A549 (cell line): ENCODE measurements around the gene ECEL1. TPM values are rescaled to one million over a fixed set of nuclear protein-coding genes. Genes with fewer than 3 reads are reported as not detected.

Source experiments
- ATAC-seq, 2 experiments: fragments of 200-7000 bp in 1 of 2; fragments of >200 bp in 1 of 2; cut with Nextera tagmentation in 1 of 2; cut with Tn5 transposase in 1 of 2; 3 replicates each; pipeline versions ENCODE4 v1.8.0 to v1.9.1; 2018 to 2020; ENCODE audit warnings: mild to moderate bottlenecking in 1 of 2, moderate library complexity in 1 of 2
- CTCF ChIA-PET: fragments of 300-600 bp; sonication (Branson Sonifier 250); formaldehyde crosslinking; extraction: SDS; loops from one replicate; lab custom pipeline; 2021; ENCODE audit warnings: antibody characterized with exemption, inconsistent platforms; lab: Yijun Ruan, JAX
- POLR2A ChIA-PET: fragments of 350-600 bp; formaldehyde crosslinking; extraction: SDS; loops from one replicate; lab custom pipeline; 2021; ENCODE audit warnings: antibody characterized with exemption, inconsistent platforms; lab: Yijun Ruan, JAX
- DNase-seq, 2 experiments: peaks; one replicate each; pipeline versions ENCODE4 v3.0.0 to v3.0.0-alpha.2; 2011 to 2016; ENCODE audit warnings: low read depth in 1 of 2, low spot score in 1 of 2
- FAIRE-seq: peaks from 2 replicates; lab custom pipeline; 2011; peaks lifted over from hg19 to GRCh38; lab: Jason Lieb, UNC
- H3K27ac ChIP-seq, 2 experiments: fragments of >200 bp; sonication (Bioruptor Twin); formaldehyde crosslinking; 3 replicates each; pipeline ENCODE4 v1.5.1; 2016 to 2017
- H3K4me1 ChIP-seq: fragments of >200 bp; sonication (Bioruptor Twin); formaldehyde crosslinking; 3 replicates; pipeline ENCODE4 v1.6.1; 2016
- H3K4me2 ChIP-seq: fragments of >200 bp; sonication (Bioruptor Twin); formaldehyde crosslinking; 3 replicates; pipeline ENCODE4 v1.6.1; 2016
- H3K4me3 ChIP-seq: fragments of >200 bp; sonication (Bioruptor Twin); formaldehyde crosslinking; 3 replicates; pipeline ENCODE4 v1.5.1; 2016
- H3K9me3 ChIP-seq: fragments of >200 bp; sonication (Bioruptor Twin); formaldehyde crosslinking; 3 replicates; pipeline ENCODE4 v1.6.1; 2016
- CBX2 ChIP-seq: fragments of 200-600 bp; sonication (generic); IDR thresholded peaks from 2 replicates; pipeline ENCODE4 v1.6.1; 2016; ENCODE audit warnings: low read depth, mild to moderate bottlenecking, borderline replicate concordance
- CBX8 ChIP-seq: fragments of 200-600 bp; sonication (generic); IDR thresholded peaks from 2 replicates; pipeline ENCODE4 v1.6.1; 2016
- CEBPB ChIP-seq, 2 experiments: fragments of >200 bp in 1 of 2; sonication (Bioruptor Twin) in 1 of 2; formaldehyde crosslinking in 1 of 2; IDR thresholded peaks; 2 replicates each; pipeline ENCODE4 v1.6.1; 2012 to 2016
- CHD2 ChIP-seq: fragments of 150-350 bp; IDR thresholded peaks from 2 replicates; pipeline ENCODE4 v1.6.1; 2014; ENCODE audit warnings: low read length; ENCODE audit not compliant: partially characterized antibody
- ESRRA ChIP-seq: fragments of 150-350 bp; IDR thresholded peaks from 2 replicates; pipeline ENCODE4 v1.6.1; 2014; ENCODE audit warnings: mild to moderate bottlenecking, low read length, borderline replicate concordance
- FOSB ChIP-seq: fragments of 250-450 bp; sonication (Bioruptor Pico); IDR thresholded peaks from 2 replicates; pipeline ENCODE4 v1.5.0; 2020; ENCODE audit warnings: mild to moderate bottlenecking, moderate library complexity
- FOSL2 ChIP-seq, 2 experiments: fragments of 450-650 bp in 1 of 2; fragments of >200 bp in 1 of 2; sonication (Bioruptor Twin) in 1 of 2; formaldehyde crosslinking; IDR thresholded peaks; 2 replicates each; pipeline versions ENCODE4 v1.5.0 to v1.6.1; 2016 to 2020; ENCODE audit warnings: mild to moderate bottlenecking in 1 of 2, moderate library complexity in 1 of 2
- FOXS1 ChIP-seq: fragments of 250-450 bp; sonication (Bioruptor Pico); IDR thresholded peaks from 2 replicates; pipeline ENCODE4 v1.5.0; 2020; ENCODE audit warnings: mild to moderate bottlenecking, moderate library complexity
- HEYL ChIP-seq: fragments of 250-450 bp; sonication (Bioruptor Pico); IDR thresholded peaks from 2 replicates; pipeline ENCODE4 v1.8.0; 2021; ENCODE audit warnings: mild to moderate bottlenecking, moderate library complexity
- HOXA7 ChIP-seq: fragments of 250-450 bp; sonication (Bioruptor Pico); IDR thresholded peaks from 2 replicates; pipeline ENCODE4 v1.5.0; 2020; ENCODE audit warnings: mild to moderate bottlenecking, moderate library complexity
- HOXB13 ChIP-seq: fragments of 250-450 bp; sonication (Bioruptor Pico); IDR thresholded peaks from 2 replicates; pipeline ENCODE4 v1.5.0; 2020; ENCODE audit warnings: low read depth, mild to moderate bottlenecking, moderate library complexity
- HOXB5 ChIP-seq: fragments of 250-450 bp; sonication (Bioruptor Pico); IDR thresholded peaks from 2 replicates; pipeline ENCODE4 v1.5.0; 2020; ENCODE audit warnings: mild to moderate bottlenecking, moderate library complexity
- KDM1A ChIP-seq: fragments of 200-600 bp; sonication (generic); IDR thresholded peaks from 2 replicates; pipeline ENCODE4 v1.6.1; 2016; ENCODE audit warnings: low read depth, mild to moderate bottlenecking
- KDM5A ChIP-seq: fragments of 200-600 bp; sonication (generic); IDR thresholded peaks from 2 replicates; pipeline ENCODE4 v1.6.1; 2016; ENCODE audit warnings: antibody characterized with exemption, mild to moderate bottlenecking
- MAZ ChIP-seq: fragments of 150-350 bp; IDR thresholded peaks from 2 replicates; pipeline ENCODE4 v1.6.1; 2014; ENCODE audit warnings: antibody characterized with exemption, low read depth, low read length, borderline replicate concordance
- POLR2AphosphoS2 ChIP-seq: conservative IDR thresholded peaks from 2 replicates; pipeline ENCODE4 v1.6.1; 2012; ENCODE audit warnings: low read length, improper control_type of control experiment, inconsistent platforms
- RFX5 ChIP-seq: fragments of 450-650 bp; IDR thresholded peaks from 2 replicates; pipeline ENCODE4 v1.7.1; 2014; ENCODE audit warnings: antibody characterized with exemption, mild to moderate bottlenecking, moderate library complexity
- TP53 ChIP-seq: fragments of 250-450 bp; sonication (Bioruptor Pico); IDR thresholded peaks from 2 replicates; pipeline ENCODE4 v1.5.0; 2021; ENCODE audit warnings: mild to moderate bottlenecking, moderate library complexity
- ZFP36 ChIP-seq: fragments of 450-650 bp; IDR thresholded peaks from 2 replicates; pipeline ENCODE4 v1.6.1; 2014; ENCODE audit warnings: borderline replicate concordance; ENCODE audit not compliant: partially characterized antibody
- WGBS: methylation state at CpG from one replicate; pipeline ENCODE4 v1.1.6; 2017; ENCODE audit errors: missing lambda C conversion rate; 5-methylcytosine and 5-hydroxymethylcytosine counted together
- polyA plus RNA-seq, 4 experiments: library from polyadenylated mRNA; depleted of rRNA in 3 of 4; stranded (reverse); fragments of >200 nt; fragmentation: RNase III in 1 of 4; extraction: RNeasy Plus Mini Kit Qiagen cat#74134 plus additional on column Dnase treatment in 1 of 4; gene quantifications; 2 replicates in 3 of 4; 3 replicates in 1 of 4; pipeline ENCODE4 v1.2.3, GENCODE V29; 2011 to 2017
- TF ChIP-seq, protein P1 (sequence below): fragments of 450-650 bp; IDR thresholded peaks from 2 replicates; pipeline ENCODE4 v1.6.1; 2014; ENCODE audit warnings: antibody characterized with exemption
- TF ChIP-seq, protein P2 (sequence below): fragments of >200 bp; sonication (Bioruptor Twin); formaldehyde crosslinking; IDR thresholded peaks from 3 replicates; pipeline ENCODE4 v1.5.1; 2016
- TF ChIP-seq, protein P3 (sequence below): fragments of 250-450 bp; sonication (Bioruptor Pico); IDR thresholded peaks from 2 replicates; pipeline ENCODE4 v1.5.0; 2020; ENCODE audit warnings: low read depth, mild to moderate bottlenecking, moderate library complexity
- TF ChIP-seq, protein P4 (sequence below): fragments of 150-350 bp; IDR thresholded peaks from 2 replicates; pipeline ENCODE4 v1.6.1; 2014; ENCODE audit warnings: low read depth, mild to moderate bottlenecking, low read length
- TF ChIP-seq, protein P5 (sequence below): fragments of >200 bp; sonication (Bioruptor Twin); formaldehyde crosslinking; IDR thresholded peaks from 3 replicates; pipeline ENCODE4 v1.6.1; 2016
- TF ChIP-seq, protein P6 (sequence below): IDR thresholded peaks from 2 replicates; pipeline ENCODE4 v1.6.1; 2012

The ECEL1 gene
- polyA plus RNA-seq, 2 of the 4 experiments (the other 2 are of a cell fraction), result 0.12 to 0.18 TPM

DNA sequence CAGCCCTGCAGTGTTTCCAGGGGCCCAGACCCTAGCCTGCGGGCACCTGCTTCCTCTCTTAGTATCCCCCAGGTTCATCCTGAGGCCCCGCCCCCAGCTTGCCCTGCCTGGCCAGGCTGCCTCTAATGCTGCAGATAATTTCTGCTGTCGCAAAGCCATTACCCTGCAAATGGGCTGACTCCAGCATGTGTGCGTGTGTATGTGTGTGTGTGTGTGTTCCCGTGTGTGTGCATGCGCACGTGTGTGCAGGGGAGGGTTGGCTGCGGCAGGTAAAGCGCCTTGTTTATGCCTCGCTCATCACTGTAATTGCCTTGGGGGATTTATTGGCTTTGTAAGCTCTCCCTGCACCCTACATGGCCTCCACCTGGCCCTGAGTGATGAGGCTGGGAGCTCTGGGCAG is 25.0 kb upstream of the ECEL1 start:
- Histone ChIP-seq H3K4me3 (no peak overlapping the region), H3K27ac (no peak overlapping the region), H3K4me1 (peaks cover 9% of the 10 kb centered on the region; the same call in 2 of the 3 replicates), H3K4me2 (no peak overlapping the region), H3K9me3 (no peaks in the 10 kb centered on the region)
- no peak for FAIRE-seq
- no peak for DNase-seq
- ChIA-PET CTCF (interaction anchor here (1.0 to 7.9 kb wide), 3 partner anchors 10 to 99 kb away, joined by 3 to 77 read pairs (median 4); partner anchors contain the start of gene PRSS56), POLR2A (interaction anchor here (0.5 kb wide), 1 partner anchor 87 kb away, joined by 3 read pairs; no protein-coding TSS in a partner anchor)
- no peak for ATAC-seq
- no peak for TF ChIP-seq TP53 (CRISPR knock-in tag)
- no peak for TF ChIP-seq CBX2
- TF ChIP-seq KDM1A, result no peak
- no peak for TF ChIP-seq HOXA7 (CRISPR knock-in tag)
- TF ChIP-seq, protein P1, sequence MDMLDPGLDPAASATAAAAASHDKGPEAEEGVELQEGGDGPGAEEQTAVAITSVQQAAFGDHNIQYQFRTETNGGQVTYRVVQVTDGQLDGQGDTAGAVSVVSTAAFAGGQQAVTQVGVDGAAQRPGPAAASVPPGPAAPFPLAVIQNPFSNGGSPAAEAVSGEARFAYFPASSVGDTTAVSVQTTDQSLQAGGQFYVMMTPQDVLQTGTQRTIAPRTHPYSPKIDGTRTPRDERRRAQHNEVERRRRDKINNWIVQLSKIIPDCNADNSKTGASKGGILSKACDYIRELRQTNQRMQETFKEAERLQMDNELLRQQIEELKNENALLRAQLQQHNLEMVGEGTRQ, result no peak
- TF ChIP-seq ZFP36, result no peak
- TF ChIP-seq, protein P2, sequence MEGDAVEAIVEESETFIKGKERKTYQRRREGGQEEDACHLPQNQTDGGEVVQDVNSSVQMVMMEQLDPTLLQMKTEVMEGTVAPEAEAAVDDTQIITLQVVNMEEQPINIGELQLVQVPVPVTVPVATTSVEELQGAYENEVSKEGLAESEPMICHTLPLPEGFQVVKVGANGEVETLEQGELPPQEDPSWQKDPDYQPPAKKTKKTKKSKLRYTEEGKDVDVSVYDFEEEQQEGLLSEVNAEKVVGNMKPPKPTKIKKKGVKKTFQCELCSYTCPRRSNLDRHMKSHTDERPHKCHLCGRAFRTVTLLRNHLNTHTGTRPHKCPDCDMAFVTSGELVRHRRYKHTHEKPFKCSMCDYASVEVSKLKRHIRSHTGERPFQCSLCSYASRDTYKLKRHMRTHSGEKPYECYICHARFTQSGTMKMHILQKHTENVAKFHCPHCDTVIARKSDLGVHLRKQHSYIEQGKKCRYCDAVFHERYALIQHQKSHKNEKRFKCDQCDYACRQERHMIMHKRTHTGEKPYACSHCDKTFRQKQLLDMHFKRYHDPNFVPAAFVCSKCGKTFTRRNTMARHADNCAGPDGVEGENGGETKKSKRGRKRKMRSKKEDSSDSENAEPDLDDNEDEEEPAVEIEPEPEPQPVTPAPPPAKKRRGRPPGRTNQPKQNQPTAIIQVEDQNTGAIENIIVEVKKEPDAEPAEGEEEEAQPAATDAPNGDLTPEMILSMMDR, result no peak
- TF ChIP-seq KDM5A, result no peak
- TF ChIP-seq CHD2, result no peak
- TF ChIP-seq POLR2AphosphoS2, result no peak
- TF ChIP-seq, protein P3, sequence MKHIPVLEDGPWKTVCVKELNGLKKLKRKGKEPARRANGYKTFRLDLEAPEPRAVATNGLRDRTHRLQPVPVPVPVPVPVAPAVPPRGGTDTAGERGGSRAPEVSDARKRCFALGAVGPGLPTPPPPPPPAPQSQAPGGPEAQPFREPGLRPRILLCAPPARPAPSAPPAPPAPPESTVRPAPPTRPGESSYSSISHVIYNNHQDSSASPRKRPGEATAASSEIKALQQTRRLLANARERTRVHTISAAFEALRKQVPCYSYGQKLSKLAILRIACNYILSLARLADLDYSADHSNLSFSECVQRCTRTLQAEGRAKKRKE, result no peak
- TF ChIP-seq FOSB (CRISPR knock-in tag), result no peak
- TF ChIP-seq FOSL2 (IDR thresholded peaks at IDR 0.05), result no peak
- no peak for TF ChIP-seq FOSL2 (CRISPR knock-in tag; IDR thresholded peaks at IDR 0.05)
- TF ChIP-seq HEYL (CRISPR knock-in tag), result no peak
- no peak for TF ChIP-seq ESRRA
- TF ChIP-seq, protein P4, sequence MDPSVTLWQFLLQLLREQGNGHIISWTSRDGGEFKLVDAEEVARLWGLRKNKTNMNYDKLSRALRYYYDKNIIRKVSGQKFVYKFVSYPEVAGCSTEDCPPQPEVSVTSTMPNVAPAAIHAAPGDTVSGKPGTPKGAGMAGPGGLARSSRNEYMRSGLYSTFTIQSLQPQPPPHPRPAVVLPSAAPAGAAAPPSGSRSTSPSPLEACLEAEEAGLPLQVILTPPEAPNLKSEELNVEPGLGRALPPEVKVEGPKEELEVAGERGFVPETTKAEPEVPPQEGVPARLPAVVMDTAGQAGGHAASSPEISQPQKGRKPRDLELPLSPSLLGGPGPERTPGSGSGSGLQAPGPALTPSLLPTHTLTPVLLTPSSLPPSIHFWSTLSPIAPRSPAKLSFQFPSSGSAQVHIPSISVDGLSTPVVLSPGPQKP, result no peak
- TF ChIP-seq MAZ, result no peak
- TF ChIP-seq FOXS1 (CRISPR knock-in tag), result no peak
- WGBS, result 93% methylated on average over 9 of the region's 10 CpGs

DNA sequence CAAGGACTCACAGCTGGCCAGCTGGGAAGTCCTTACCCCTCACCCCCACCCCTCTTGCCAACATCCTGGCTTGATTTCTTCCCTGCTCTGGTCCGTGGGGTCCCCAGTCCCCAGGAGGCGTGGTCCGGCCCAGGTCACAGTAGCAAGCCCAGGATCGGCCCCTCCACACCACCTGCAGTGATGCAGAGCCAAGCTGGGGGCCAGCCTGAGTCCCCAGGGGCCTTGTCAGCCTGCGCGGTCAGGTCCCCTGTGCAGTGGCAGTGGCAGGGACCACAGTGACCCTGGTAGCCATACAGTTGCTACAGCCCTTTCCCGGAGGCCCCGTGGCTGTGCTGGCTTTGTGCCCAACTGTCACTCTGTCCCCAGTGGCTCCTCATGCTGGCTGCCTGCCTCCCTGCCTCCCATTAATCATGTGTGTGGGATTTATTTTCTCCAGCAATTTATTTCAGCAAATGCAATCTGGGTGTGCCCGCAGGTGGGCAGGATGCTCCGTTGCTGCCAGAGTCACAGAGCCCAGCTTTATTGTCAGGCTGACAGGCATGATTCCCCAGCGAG is 23.8 kb upstream of the ECEL1 start:
- Histone ChIP-seq H3K4me2 (no peak overlapping the region), H3K4me3 (no peak overlapping the region), H3K9me3 (no peaks in the 10 kb centered on the region), H3K4me1 (peaks cover 1% of the 10 kb centered on the region; the same call in 2 of the 3 replicates), H3K27ac (no peak overlapping the region)
- DNase-seq (no peak), FAIRE-seq (no peak), ATAC-seq (no peak)
- TF ChIP-seq HOXB13 (CRISPR knock-in tag) (no peak), MAZ (no peak), CBX8 (no peak), HOXB5 (CRISPR knock-in tag) (no peak), FOSB (CRISPR knock-in tag) (no peak), FOXS1 (CRISPR knock-in tag) (no peak), RFX5 (no peak), FOSL2 (IDR thresholded peaks at IDR 0.05) (no peak), FOSL2 (CRISPR knock-in tag; IDR thresholded peaks at IDR 0.05) (no peak), CBX2 (no peak), CEBPB (IDR thresholded peaks at IDR 0.05) (no peak)
- TF ChIP-seq, protein P4, result no peak
- TF ChIP-seq, protein P5, sequence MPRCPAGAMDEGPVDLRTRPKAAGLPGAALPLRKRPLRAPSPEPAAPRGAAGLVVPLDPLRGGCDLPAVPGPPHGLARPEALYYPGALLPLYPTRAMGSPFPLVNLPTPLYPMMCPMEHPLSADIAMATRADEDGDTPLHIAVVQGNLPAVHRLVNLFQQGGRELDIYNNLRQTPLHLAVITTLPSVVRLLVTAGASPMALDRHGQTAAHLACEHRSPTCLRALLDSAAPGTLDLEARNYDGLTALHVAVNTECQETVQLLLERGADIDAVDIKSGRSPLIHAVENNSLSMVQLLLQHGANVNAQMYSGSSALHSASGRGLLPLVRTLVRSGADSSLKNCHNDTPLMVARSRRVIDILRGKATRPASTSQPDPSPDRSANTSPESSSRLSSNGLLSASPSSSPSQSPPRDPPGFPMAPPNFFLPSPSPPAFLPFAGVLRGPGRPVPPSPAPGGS, result no peak
- TF ChIP-seq, protein P6, sequence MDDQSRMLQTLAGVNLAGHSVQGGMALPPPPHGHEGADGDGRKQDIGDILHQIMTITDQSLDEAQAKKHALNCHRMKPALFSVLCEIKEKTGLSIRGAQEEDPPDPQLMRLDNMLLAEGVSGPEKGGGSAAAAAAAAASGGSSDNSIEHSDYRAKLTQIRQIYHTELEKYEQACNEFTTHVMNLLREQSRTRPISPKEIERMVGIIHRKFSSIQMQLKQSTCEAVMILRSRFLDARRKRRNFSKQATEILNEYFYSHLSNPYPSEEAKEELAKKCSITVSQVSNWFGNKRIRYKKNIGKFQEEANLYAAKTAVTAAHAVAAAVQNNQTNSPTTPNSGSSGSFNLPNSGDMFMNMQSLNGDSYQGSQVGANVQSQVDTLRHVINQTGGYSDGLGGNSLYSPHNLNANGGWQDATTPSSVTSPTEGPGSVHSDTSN, result no peak
- 53% methylated on average over 6 of the region's 11 CpGs for WGBS
- POLR2A ChIA-PET, result no interaction called here
- CTCF ChIA-PET, result interaction anchor here (7.9 kb wide), 1 partner anchor 11 kb away, joined by 77 read pairs; the partner anchor contains the start of gene PRSS56
